Peyer's patch (tissue), 4 donors: ENCODE results near the gene STING1.

Source experiments
- POLR2A ChIP-seq, 2 donors: fragments of 450-650 bp; IDR thresholded peaks; one replicate each; pipeline ENCODE4 v1.5.1; 2017; ENCODE audit warnings: antibody characterized with exemption in 2 of 2, mild to moderate bottlenecking in 2 of 2, moderate library complexity in 2 of 2
- TF ChIP-seq, protein P1 (sequence below), 6 experiments: fragments of 450-650 bp in 4 of 6; fragments of 200-600 bp in 2 of 6; sonication (generic) in 1 of 6; IDR thresholded peaks; one replicate each; pipeline ENCODE4 v1.5.1; 2017 to 2019; ENCODE audit warnings: antibody characterized with exemption in 6 of 6, mild to moderate bottlenecking in 3 of 6, moderate library complexity in 1 of 6

- TF ChIP-seq, protein P1, sequence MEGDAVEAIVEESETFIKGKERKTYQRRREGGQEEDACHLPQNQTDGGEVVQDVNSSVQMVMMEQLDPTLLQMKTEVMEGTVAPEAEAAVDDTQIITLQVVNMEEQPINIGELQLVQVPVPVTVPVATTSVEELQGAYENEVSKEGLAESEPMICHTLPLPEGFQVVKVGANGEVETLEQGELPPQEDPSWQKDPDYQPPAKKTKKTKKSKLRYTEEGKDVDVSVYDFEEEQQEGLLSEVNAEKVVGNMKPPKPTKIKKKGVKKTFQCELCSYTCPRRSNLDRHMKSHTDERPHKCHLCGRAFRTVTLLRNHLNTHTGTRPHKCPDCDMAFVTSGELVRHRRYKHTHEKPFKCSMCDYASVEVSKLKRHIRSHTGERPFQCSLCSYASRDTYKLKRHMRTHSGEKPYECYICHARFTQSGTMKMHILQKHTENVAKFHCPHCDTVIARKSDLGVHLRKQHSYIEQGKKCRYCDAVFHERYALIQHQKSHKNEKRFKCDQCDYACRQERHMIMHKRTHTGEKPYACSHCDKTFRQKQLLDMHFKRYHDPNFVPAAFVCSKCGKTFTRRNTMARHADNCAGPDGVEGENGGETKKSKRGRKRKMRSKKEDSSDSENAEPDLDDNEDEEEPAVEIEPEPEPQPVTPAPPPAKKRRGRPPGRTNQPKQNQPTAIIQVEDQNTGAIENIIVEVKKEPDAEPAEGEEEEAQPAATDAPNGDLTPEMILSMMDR (IDR thresholded peaks at IDR 0.05) = no peak
- TF ChIP-seq POLR2A (IDR thresholded peaks at IDR 0.05) = no peak
Measured at GRCh38 chr5:139454568-139455290, 27.8 kb downstream of the STING1 start.
